Measurements from ENCODE around the gene CAPZA1.

CAPZA1 gene

GRCh38 chr1:112704391-112704933 is 84.8 kb downstream of the CAPZA1 start:
- H3K27me3 ChIP-seq (ENCODE audit: low read depth, low read length) = no peaks in the 10 kb centered on the region
- H3K4me2 ChIP-seq (ENCODE audit: low read length) = peak overlapping the region; percentile 75
- no peaks in the 10 kb centered on the region for H3K9me3 ChIP-seq (ENCODE audit: insufficient read depth, low read length)
- no peaks in the 10 kb centered on the region for H4K20me1 ChIP-seq (ENCODE audit: insufficient read depth, low read length)
- H3K4me1 ChIP-seq (ENCODE audit: low read length) = peaks cover 21% of the 10 kb centered on the region
- peak overlapping the region; percentile 73 for H3K4me3 ChIP-seq (ENCODE audit: low read length)
- no peaks in the 10 kb centered on the region for H3K36me3 ChIP-seq (replicated peaks; ENCODE audit: low read depth, low read length)
- no peak overlapping the region for H2AFZ ChIP-seq (ENCODE audit: low read depth, low read length)
- no peak overlapping the region for H3K27ac ChIP-seq (ENCODE audit: low read length)
- H3K79me2 ChIP-seq (ENCODE audit: low read length) = no peaks in the 10 kb centered on the region
- peak overlapping the region; percentile 28; the same call in 1 of the 2 replicates for H3K9ac ChIP-seq (ENCODE audit: low read length)
- TF ChIP-seq EZH2phosphoT487 (IDR thresholded peaks at IDR 0.05; ENCODE audit: low read depth) (no peak), CTCF (IDR thresholded peaks at IDR 0.05; ENCODE audit: low read depth, low read length) (no peak)

- Histone ChIP-seq H3K4me1 (ENCODE audit: low read length) (peaks cover 21% of the 10 kb centered on the region), H3K79me2 (ENCODE audit: low read length) (no peaks in the 10 kb centered on the region), H3K9me3 (ENCODE audit: insufficient read depth, low read length) (no peaks in the 10 kb centered on the region), H3K27ac (ENCODE audit: low read length) (no peak overlapping the region), H3K4me2 (ENCODE audit: low read length) (peak overlapping the region; percentile 75), H3K9ac (ENCODE audit: low read length) (peak overlapping the region; percentile 28; the same call in 1 of the 2 replicates), H2AFZ (ENCODE audit: low read depth, low read length) (no peak overlapping the region), H3K4me3 (ENCODE audit: low read length) (peak overlapping the region; percentile 73), H3K36me3 (replicated peaks; ENCODE audit: low read depth, low read length) (no peaks in the 10 kb centered on the region), H3K27me3 (ENCODE audit: low read depth, low read length) (no peaks in the 10 kb centered on the region), H4K20me1 (ENCODE audit: insufficient read depth, low read length) (no peaks in the 10 kb centered on the region)
- TF ChIP-seq EZH2phosphoT487 (IDR thresholded peaks at IDR 0.05; ENCODE audit: low read depth) (no peak), CTCF (IDR thresholded peaks at IDR 0.05; ENCODE audit: low read depth, low read length) (no peak)
These were observed 85.4 kb downstream of the CAPZA1 start for GRCh38 chr1:112704934-112705627.

GRCh38 chr1:112706505-112707220 is 87.0 kb downstream of the CAPZA1 start, which contains the start of gene RHOC:
TSS of gene RHOC (minus strand) at chr1:112707127. CDS start at chr1:112703799, 3,328 bp downstream.
- peak within 1 kb of the TSS; percentile 87 for H3K4me2 ChIP-seq (ENCODE audit: low read length)
- H3K27ac ChIP-seq (ENCODE audit: low read length) = no peak within 1 kb of the TSS
- no peaks in the 10 kb centered on the region for H3K9me3 ChIP-seq (ENCODE audit: insufficient read depth, low read length)
- H3K4me1 ChIP-seq (ENCODE audit: low read length) = peaks cover 21% of the 10 kb centered on the region
- TF ChIP-seq CTCF (IDR thresholded peaks at IDR 0.05; ENCODE audit: low read depth, low read length) = no peak
- no peak for TF ChIP-seq EZH2phosphoT487 (IDR thresholded peaks at IDR 0.05; ENCODE audit: low read depth)
- no peaks in the 10 kb centered on the region for H3K36me3 ChIP-seq (replicated peaks; ENCODE audit: low read depth, low read length)
- H3K9ac ChIP-seq (ENCODE audit: low read length) = peak within 1 kb of the TSS; percentile 61
- H2AFZ ChIP-seq (ENCODE audit: low read depth, low read length) = no peak within 1 kb of the TSS
- H3K27me3 ChIP-seq (ENCODE audit: low read depth, low read length) = no peaks in the 10 kb centered on the region
- H4K20me1 ChIP-seq (ENCODE audit: insufficient read depth, low read length) = no peaks in the 10 kb centered on the region
- H3K79me2 ChIP-seq (ENCODE audit: low read length) = no peaks in the 10 kb centered on the region
- H3K4me3 ChIP-seq (ENCODE audit: low read length) = peak within 1 kb of the TSS; percentile 89

All from OCI-LY3 (cell line).